ENCODE results near the gene XIRP2. TPM values are rescaled to one million over a fixed set of nuclear protein-coding genes. Genes with fewer than 3 reads are reported as not detected.
A peak's percentile ranks its signal among the peaks of the same experiment; 100 is the strongest.

The XIRP2 gene
- total RNA-seq, 1 donor from 2014 or later, result 0.05 TPM

DNA sequence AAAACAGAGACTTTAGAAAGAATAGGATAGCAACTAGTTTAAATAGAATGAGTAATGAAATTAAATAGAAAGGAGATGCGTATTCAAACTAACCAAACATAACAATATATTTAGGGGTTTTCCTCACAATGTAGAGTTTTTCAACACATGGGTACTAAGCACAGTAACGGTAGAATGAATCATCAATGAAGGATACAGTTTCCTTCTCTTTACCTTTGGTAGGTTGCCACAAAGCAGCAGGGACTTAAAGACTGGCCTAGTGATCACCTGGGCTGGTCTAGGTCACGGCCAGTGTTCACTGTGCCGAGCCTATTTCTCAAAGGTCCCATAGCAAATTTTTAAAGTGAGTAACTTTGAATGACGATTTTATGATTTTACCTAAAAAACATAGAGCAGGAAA lies 311.7 kb downstream of the XIRP2 start:
- no peak for DNase-seq (ENCODE audit: low read depth, low spot score)
- TF ChIP-seq, protein P1, sequence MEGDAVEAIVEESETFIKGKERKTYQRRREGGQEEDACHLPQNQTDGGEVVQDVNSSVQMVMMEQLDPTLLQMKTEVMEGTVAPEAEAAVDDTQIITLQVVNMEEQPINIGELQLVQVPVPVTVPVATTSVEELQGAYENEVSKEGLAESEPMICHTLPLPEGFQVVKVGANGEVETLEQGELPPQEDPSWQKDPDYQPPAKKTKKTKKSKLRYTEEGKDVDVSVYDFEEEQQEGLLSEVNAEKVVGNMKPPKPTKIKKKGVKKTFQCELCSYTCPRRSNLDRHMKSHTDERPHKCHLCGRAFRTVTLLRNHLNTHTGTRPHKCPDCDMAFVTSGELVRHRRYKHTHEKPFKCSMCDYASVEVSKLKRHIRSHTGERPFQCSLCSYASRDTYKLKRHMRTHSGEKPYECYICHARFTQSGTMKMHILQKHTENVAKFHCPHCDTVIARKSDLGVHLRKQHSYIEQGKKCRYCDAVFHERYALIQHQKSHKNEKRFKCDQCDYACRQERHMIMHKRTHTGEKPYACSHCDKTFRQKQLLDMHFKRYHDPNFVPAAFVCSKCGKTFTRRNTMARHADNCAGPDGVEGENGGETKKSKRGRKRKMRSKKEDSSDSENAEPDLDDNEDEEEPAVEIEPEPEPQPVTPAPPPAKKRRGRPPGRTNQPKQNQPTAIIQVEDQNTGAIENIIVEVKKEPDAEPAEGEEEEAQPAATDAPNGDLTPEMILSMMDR (conservative IDR thresholded peaks at IDR 0.05), result no peak
- Mint-ChIP-seq H3K36me3 (ENCODE audit: low read depth) (no peaks in the 10 kb centered on the region), H3K27me3 (ENCODE audit: low read depth) (no peaks in the 10 kb centered on the region), H3K4me1 (peaks cover 5% of the 10 kb centered on the region), H3K9me3 (no peaks in the 10 kb centered on the region), H3K27ac (ENCODE audit: unreplicated experiment) (no peak overlapping the region), H3K4me3 (no peak overlapping the region)

DNA sequence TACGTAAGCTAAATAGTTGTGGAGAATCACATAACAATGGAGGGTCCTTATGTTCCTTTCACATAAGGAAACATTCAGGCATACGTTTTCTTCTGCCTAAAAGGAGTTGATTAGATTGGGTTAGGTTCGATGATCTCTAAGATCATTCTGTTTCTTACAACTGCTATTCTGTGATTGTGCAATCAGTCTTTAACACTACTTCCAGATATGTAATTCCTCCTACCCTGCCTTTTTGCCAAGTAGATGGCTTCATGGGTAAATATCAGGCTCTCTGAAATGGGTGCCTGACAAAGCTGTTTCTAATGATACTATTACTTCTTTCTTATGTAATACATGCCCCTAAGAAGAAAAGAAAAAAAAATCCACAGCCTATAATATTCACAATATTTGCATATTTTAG lies 321.5 kb downstream of the XIRP2 start:
- H3K4me1 Mint-ChIP-seq, result no peaks in the 10 kb centered on the region
- no peak for DNase-seq (ENCODE audit: low read depth, low spot score)
- H3K27me3 Mint-ChIP-seq (ENCODE audit: low read depth), result peaks cover 2% of the 10 kb centered on the region
- TF ChIP-seq, protein P1 (conservative IDR thresholded peaks at IDR 0.05), result no peak
- no peak overlapping the region for H3K27ac Mint-ChIP-seq (ENCODE audit: unreplicated experiment)
- H3K36me3 Mint-ChIP-seq (ENCODE audit: low read depth), result no peaks in the 10 kb centered on the region
- H3K9me3 Mint-ChIP-seq, result no peaks in the 10 kb centered on the region
- H3K4me3 Mint-ChIP-seq, result no peak overlapping the region

DNA sequence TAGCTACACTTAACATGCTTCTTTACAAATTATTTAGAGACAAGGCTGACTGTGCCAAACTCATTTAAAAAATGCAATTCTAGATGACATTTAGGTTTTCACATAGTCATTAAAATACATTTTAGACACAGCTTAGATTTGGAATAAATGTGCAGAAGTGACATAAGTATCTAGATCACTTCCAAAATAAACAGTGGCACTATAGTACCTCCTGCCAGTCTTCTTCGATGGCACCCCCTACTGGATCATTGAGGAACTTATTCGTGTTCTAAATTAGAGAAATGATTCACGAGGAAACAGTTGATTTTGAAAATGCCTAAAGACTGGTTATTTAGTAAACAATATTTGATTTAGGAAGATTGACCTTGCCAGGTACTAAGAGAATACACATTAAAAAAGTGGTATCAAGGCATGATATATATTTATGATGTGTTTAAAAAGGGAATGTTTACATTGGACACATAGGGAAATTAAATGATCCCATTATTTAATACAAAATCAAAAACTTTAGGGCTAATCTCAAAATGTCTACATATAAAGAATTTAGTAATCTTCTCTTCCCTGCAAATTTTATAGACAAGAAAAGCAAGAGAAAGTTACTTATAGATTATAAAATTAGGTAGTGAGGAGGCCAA lies 323.9 kb downstream of the XIRP2 start:
- Mint-ChIP-seq H3K4me3 (no peak overlapping the region), H3K4me1 (no peaks in the 10 kb centered on the region), H3K36me3 (ENCODE audit: low read depth) (no peaks in the 10 kb centered on the region), H3K27me3 (ENCODE audit: low read depth) (peaks cover 2% of the 10 kb centered on the region), H3K9me3 (no peaks in the 10 kb centered on the region), H3K27ac (ENCODE audit: unreplicated experiment) (no peak overlapping the region)
- DNase-seq (ENCODE audit: low read depth, low spot score), result peak; percentile 48
- TF ChIP-seq, protein P1 (conservative IDR thresholded peaks at IDR 0.05), result peak; percentile 86

DNA sequence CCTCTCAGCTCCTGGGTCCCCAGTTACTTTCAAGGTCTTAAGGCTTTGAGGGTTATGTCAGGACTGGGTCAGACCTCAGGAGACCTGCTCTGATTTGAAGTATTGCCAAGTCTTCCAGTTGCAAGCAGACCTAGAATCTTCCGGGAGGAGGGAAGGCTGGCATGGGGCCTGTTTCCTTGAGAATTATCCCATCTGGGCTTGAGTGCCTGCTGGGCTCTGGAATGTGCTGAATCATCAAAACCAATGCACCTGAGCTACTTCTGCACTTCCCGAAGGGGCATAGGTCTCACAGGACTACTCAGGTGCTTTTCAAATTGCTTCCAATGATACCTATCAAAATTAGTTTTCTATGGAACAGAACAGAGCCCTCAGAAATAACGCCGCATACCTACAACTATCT lies 327.3 kb downstream of the XIRP2 start:
- DNase-seq (ENCODE audit: low read depth, low spot score), result no peak
- H3K36me3 Mint-ChIP-seq (ENCODE audit: low read depth), result no peaks in the 10 kb centered on the region
- TF ChIP-seq, protein P1 (conservative IDR thresholded peaks at IDR 0.05), result no peak
- peaks cover 2% of the 10 kb centered on the region for H3K27me3 Mint-ChIP-seq (ENCODE audit: low read depth)
- H3K4me3 Mint-ChIP-seq, result no peak overlapping the region
- H3K9me3 Mint-ChIP-seq, result no peaks in the 10 kb centered on the region
- no peaks in the 10 kb centered on the region for H3K4me1 Mint-ChIP-seq
- no peak overlapping the region for H3K27ac Mint-ChIP-seq (ENCODE audit: unreplicated experiment)

DNA sequence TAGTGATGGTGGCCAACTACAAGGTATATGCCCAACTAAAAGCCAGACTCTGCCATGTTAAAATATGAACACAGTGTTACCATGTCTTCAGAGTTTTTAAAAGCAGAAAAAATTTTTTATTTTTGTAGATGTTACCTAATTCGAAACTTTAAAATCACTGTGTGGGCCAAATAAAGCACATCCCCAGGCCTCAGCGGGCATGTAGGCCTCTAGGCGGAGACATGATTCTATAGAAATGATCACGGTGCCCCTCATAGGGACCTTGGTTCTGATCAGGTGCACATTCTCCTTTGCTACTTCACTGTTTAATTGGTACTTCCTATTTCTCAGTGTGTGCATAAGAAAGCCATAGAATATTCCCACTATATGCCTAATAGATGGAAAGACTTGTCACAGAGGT lies 349.2 kb downstream of the XIRP2 start:
- H3K27ac Mint-ChIP-seq (ENCODE audit: unreplicated experiment), result no peak overlapping the region
- no peaks in the 10 kb centered on the region for H3K36me3 Mint-ChIP-seq (ENCODE audit: low read depth)
- no peak overlapping the region for H3K4me3 Mint-ChIP-seq
- DNase-seq (ENCODE audit: low read depth, low spot score), result no peak
- H3K27me3 Mint-ChIP-seq (ENCODE audit: low read depth), result no peaks in the 10 kb centered on the region
- TF ChIP-seq, protein P1 (conservative IDR thresholded peaks at IDR 0.05), result no peak
- H3K4me1 Mint-ChIP-seq, result no peaks in the 10 kb centered on the region
- H3K9me3 Mint-ChIP-seq, result no peaks in the 10 kb centered on the region

Measured in neural crest cell (in vitro differentiated cells).